Measurements from ENCODE around the gene MED26. TPM values are rescaled to one million over a fixed set of nuclear protein-coding genes. Genes with fewer than 3 reads are reported as not detected.

MED26 gene
- total and polyA plus RNA-seq, 2 of the 8 experiments (the other 6 are each of a cell fraction or from before 2014, with no cell fraction given): 5.3 to 10.7 TPM

DNA sequence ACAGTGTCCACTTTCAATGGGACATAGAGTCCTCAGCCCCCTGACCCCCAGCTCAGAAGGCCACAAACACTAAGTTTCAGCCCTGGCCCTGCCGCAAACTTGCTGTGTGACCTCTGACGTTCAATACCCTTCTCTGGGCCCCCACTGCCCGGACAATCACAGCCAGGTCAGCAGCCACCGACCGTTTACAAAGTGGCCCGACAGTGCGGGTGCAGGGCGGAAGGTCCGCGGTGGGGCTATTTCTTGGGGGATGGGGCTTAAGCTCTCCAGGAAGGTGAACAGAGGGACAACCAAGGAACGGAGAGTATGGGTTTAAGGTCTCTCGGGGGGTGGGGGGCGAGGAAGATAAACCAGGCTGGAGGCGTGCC lies 31.4 kb upstream of the MED26 start:
- 18% methylated on average over 11 of the region's 14 CpGs; no CpG with 5 or more reads in 1 of the 2 experiments for WGBS, 2 experiments (ENCODE audit: extremely low coverage in 1 of 2, insufficient coverage in 1 of 2, insufficient read length in 1 of 2, insufficient replicate concordance in 2 of 2, low coverage in 1 of 2, low lambda C conversion rate in 2 of 2, missing lambda C conversion rate in 1 of 2)
- no peak for FAIRE-seq
- Histone ChIP-seq H2BK5ac (ENCODE audit: low read depth, low read length) (peak overlapping the region; percentile 24), H4K20me1 (replicated peaks in 1 of 2; ENCODE audit: control insufficient read depth in 1 of 2, insufficient read depth in 2 of 2, low read length in 2 of 2) (peaks cover 9 to 22% of the 10 kb centered on the region in 2 experiments), H3K18ac (ENCODE audit: extremely low read depth, low read length) (no peak overlapping the region), H3K23me2 (ENCODE audit: low read depth, low read length) (peaks cover 16% of the 10 kb centered on the region; the same call in 1 of the 2 replicates), H2AK5ac (ENCODE audit: low read depth, low read length) (no peak overlapping the region), H3K27me3 (replicated peaks in 1 of 4; ENCODE audit: control insufficient read depth in 3 of 4, extremely low read depth in 1 of 4, insufficient read depth in 3 of 4, low read length in 3 of 4) (no peaks in the 10 kb centered on the region), H3K4me2 (ENCODE audit: insufficient read depth in 1 of 2, low read depth in 2 of 2, low read length in 2 of 2) (peak overlapping the region; percentile 81 to 83), H2AFZ (ENCODE audit: low read length) (no peak overlapping the region), H3K79me2 (ENCODE audit: control insufficient read depth in 1 of 2, insufficient read depth in 2 of 2, low read length in 2 of 2) (peaks cover 13 to 40% of the 10 kb centered on the region in 2 experiments), H3K9me3 (ENCODE audit: insufficient read depth in 2 of 2, low read depth in 1 of 2, low read length in 1 of 2) (no peaks in the 10 kb centered on the region), H3K36me3 (ENCODE audit: control insufficient read depth in 2 of 4, insufficient read depth in 4 of 4, low read length in 3 of 4) (peaks cover 4 to 38% (median 18%) of the 10 kb centered on the region in 4 experiments), H2BK120ac (replicated peaks; ENCODE audit: low read depth, low read length) (no peak overlapping the region), H3K14ac (ENCODE audit: insufficient read length) (no peak overlapping the region), H3K4me1 (replicated peaks in 1 of 4; ENCODE audit: control insufficient read depth in 3 of 4, insufficient read depth in 4 of 4, low read length in 3 of 4) (peaks cover 0 to 5% (median 3%) of the 10 kb centered on the region in 4 experiments; a peak in 4 of 7 replicates), H4K5ac (ENCODE audit: insufficient read length, low read depth, low read length) (no peak overlapping the region), H3K9ac (replicated peaks in 1 of 4; ENCODE audit: extremely low read depth in 1 of 4, low read depth in 3 of 4, low read length in 3 of 4) (peak overlapping the region in 3 of 4 experiments; percentile 1 to 44 (median 5); a peak in 2 of 7 replicates), H3K56ac (replicated peaks; ENCODE audit: insufficient read length, low read depth, low read length) (no peak overlapping the region), H2BK12ac (ENCODE audit: low read depth, low read length) (no peak overlapping the region), H3K27ac (ENCODE audit: low read depth, low read length) (peak overlapping the region; percentile 21; the same call in 1 of the 2 replicates), H4K8ac (ENCODE audit: extremely low read depth, insufficient read depth, low read length) (no peak overlapping the region), H2BK15ac (ENCODE audit: low read length) (no peak overlapping the region), H3K23ac (ENCODE audit: insufficient read length) (no peak overlapping the region), H3K4me3 (ENCODE audit: extremely low read depth in 1 of 4, insufficient read depth in 2 of 4, low read depth in 3 of 4, low read length in 4 of 4) (peak overlapping the region; percentile 69 to 95 (median 91)), H3K79me1 (ENCODE audit: low read depth, low read length) (peaks cover 13% of the 10 kb centered on the region), H3K4ac (replicated peaks; ENCODE audit: insufficient read length, low read depth, low read length) (no peak overlapping the region), H2BK20ac (ENCODE audit: low read length) (no peak overlapping the region), H4K91ac (replicated peaks; ENCODE audit: insufficient read length, low read length) (no peak overlapping the region)
- TF ChIP-seq, protein P1, sequence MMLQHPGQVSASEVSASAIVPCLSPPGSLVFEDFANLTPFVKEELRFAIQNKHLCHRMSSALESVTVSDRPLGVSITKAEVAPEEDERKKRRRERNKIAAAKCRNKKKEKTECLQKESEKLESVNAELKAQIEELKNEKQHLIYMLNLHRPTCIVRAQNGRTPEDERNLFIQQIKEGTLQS (IDR thresholded peaks at IDR 0.05; ENCODE audit: insufficient read depth, low read depth, low read length): no peak
- no peak for TF ChIP-seq BCL11A (IDR thresholded peaks at IDR 0.05; ENCODE audit: low read depth in 2 of 2, low read length in 2 of 2)
- TF ChIP-seq KDM1A (IDR thresholded peaks at IDR 0.05; ENCODE audit: borderline replicate concordance, low read length): peak; percentile 75; the same call in 1 of the 2 replicates
- TF ChIP-seq, protein P2, sequence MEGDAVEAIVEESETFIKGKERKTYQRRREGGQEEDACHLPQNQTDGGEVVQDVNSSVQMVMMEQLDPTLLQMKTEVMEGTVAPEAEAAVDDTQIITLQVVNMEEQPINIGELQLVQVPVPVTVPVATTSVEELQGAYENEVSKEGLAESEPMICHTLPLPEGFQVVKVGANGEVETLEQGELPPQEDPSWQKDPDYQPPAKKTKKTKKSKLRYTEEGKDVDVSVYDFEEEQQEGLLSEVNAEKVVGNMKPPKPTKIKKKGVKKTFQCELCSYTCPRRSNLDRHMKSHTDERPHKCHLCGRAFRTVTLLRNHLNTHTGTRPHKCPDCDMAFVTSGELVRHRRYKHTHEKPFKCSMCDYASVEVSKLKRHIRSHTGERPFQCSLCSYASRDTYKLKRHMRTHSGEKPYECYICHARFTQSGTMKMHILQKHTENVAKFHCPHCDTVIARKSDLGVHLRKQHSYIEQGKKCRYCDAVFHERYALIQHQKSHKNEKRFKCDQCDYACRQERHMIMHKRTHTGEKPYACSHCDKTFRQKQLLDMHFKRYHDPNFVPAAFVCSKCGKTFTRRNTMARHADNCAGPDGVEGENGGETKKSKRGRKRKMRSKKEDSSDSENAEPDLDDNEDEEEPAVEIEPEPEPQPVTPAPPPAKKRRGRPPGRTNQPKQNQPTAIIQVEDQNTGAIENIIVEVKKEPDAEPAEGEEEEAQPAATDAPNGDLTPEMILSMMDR (IDR thresholded peaks at IDR 0.05; ENCODE audit: control extremely low read depth in 1 of 3, insufficient read depth in 1 of 3, low read depth in 1 of 3, low read length in 3 of 3): peak in 1 of 3 experiments; percentile 3; a peak in 1 of 4 replicates
- TF ChIP-seq HDAC2 (IDR thresholded peaks at IDR 0.05; ENCODE audit: borderline replicate concordance in 1 of 2, low read depth in 2 of 2, low read length in 2 of 2): 0 out of 4 replicates have a peak, but pooled peaks of 1 of the 2 experiments have one; percentile 30
- no peak for DNase-seq (ENCODE audit: low read depth in 1 of 2, low spot score in 2 of 2)
- CTCF ChIA-PET (ENCODE audit: partially characterized antibody): interaction anchor here (0.6 kb wide), 1 partner anchor 454 kb away, joined by 3 read pairs; no protein-coding TSS in a partner anchor
- POLR2A ChIA-PET (ENCODE audit: partially characterized antibody): interaction anchor here (0.6 to 4.2 kb wide), 15 partner anchors 10 to 677 kb away, joined by 3 to 27 read pairs (median 4); partner anchors contain the start of gene SLC35E1

Measured in H1 (cell line).